Measurements from ENCODE around the gene TMEM120B.

The TMEM120B gene

DNA sequence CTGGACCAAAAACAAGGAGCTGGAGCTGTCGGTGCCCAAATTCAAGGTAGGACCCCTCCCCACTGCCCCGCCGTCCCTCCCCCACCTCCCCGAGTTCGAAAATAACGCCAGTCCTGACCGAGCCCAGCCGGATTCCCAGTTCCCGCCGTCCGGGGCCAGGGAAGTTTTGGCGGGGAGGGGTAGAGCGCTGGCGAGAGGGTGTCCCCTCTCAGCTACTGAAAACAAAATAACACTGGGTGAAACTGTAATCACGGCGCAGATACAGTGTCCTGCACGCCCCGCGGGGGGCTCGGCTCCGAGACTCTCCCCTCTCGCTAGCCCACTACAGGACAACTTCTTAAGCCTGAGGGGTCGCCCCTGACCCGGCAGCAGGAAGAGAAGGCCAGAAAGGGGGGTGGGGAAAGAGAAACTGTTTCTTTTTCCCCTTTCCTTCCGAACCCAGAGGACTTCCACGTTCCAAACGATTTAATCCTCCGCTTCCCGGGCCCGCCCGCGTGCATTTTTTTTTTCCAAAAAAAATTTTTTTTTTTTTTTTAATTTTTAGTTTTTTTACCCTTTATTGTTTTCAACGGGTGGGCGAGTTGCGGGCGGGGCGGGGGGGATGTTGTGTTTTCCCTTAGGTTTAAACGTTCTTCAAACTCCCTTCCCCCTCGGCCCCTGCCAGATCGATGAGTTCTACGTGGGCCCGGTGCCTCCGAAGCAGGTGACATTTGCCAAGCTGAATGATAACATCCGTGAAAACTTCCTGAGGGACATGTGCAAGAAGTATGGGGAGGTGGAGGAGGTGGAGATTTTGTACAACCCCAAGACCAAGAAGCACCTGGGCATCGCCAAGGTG, 92.8 kb downstream of the TMEM120B start:
- no peak for DNase-seq (ENCODE audit: low read depth)

DNA sequence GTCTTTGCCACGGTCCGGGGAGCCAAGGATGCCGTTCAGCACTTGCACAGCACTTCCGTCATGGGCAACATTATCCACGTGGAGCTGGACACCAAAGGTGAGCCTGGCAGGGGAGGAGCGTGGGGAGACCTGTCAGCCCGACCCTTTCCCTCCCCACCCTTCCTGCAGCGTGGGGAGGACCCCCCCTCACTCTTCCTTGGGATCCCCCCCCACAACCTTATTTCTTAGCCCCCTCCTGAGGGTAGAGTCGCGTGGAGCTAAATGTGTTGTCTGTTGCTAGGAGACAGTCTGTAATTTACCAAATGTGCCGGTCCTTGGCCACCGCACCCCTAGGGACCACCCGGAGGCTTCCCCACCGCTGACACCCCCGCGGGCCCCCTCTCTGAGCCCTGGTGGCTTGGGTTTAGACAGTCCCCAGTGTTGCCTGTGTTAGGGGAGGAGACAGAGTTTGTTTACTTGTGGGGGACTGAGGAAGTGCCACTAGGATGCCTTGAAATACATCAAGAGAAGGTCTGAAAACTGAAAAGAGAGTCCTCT, 93.5 kb downstream of the TMEM120B start:
- no peak for DNase-seq (ENCODE audit: low read depth)

DNA sequence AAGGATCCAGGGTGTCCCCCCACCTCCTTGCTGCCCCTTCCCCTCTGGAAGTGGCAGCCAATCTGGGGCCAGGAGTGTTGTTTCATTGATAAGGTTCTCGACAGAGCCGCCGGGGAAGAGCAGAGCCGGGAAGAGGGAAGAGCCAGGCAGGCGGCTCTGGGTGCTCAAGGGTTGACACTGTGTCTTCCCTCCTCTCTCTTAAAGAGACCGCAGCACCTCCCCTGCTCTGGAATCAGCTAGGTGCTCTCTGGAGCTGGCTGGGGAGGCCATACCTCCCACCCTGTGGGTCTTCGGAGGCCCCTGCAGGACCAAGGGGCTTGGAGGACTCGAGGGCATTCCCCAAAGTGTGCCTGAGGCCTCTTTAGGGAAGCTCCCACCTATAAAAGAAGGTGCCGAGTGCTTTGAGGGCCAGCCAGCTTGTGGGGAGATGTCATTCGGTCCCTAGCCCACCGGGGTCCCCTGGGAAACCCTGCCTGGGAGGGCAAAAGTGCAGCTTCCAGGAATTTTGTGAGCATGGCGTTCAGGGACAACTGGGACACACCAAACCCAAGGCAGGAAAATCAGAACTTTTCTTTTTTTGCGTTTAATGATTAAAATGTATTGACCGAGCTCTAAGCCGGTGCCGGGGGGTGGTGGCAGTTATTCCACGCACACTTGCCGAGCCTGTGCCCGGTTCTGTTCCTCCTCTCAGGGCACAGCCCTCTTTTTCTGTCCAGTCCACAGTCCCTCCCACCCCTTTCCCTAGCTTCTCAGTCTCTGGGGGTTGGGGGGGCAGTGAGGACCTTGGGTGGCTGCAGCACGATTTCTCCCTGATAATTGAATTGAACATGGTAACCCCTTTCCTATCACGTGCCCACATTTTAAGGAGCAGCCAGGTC, 94.2 kb downstream of the TMEM120B start:
- DNase-seq (ENCODE audit: low read depth): no peak

DNA sequence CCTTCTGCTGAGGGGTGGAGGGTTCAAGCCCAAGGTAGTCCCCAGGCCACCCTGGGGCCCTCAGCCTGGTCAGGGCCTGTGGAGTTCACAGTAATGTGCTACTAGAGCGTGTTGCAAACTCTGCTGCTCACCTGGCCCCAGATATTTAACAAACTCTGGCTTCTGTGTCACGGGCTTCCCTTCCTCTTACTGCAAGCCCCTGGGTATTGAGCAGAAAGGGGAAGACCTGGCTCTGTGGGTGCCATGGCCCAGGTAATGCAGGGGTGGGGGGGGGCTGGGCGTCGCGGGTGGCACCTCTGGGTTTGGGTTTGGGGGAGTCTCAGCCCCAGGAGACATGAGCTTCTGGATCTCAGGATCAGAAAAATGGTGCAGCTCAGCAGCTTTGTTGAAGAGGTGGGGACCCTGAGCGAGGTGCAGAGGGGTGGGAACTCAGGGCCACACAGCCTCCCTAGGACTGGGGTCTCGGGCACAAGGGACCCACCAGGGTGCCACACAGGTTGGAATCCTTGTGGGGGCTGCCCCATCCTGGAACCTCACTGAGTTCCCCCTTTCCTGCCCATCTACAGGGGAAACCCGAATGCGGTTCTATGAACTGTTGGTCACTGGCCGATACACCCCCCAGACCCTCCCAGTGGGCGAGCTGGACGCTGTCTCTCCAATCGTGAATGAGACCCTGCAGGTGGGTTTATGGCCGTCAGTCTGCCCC, 95.2 kb downstream of the TMEM120B start:
- DNase-seq (ENCODE audit: low read depth): no peak

DNA sequence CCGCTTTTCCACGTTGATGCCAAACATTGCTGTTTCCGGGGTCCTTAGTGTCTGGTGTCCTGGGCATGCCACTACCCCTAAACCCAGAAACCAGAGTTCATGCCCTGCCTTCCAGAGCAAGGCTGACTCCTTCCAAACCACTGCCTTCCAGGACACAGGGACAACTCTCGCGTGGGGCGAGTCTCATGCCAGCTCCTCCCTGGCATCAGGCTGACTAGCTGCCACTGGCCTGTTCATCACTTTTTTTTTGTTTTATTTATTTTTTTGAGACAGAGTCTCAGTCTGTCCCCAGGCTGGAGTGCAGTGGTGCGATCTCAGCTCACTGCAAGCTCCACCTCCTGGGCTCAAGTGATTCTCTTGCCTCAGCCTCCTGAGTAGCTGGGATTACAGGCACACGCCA, 96.1 kb downstream of the TMEM120B start:
- DNase-seq (ENCODE audit: low read depth): no peak

DNA sequence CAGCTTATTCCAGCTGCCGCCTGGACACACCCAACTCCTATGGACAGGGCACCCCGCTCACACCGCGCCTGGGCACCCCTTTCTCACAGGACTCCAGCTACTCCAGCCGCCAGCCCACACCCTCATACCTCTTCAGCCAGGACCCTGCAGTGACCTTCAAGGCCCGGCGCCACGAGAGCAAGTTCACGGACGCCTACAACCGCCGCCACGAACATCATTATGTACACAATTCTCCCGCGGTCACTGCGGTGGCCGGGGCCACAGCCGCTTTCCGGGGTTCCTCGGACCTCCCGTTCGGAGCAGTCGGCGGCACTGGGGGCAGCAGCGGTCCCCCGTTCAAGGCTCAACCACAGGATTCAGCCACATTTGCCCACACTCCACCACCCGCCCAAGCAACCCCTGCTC, 97.2 kb downstream of the TMEM120B start:
- no peak for DNase-seq (ENCODE audit: low read depth)

DNA sequence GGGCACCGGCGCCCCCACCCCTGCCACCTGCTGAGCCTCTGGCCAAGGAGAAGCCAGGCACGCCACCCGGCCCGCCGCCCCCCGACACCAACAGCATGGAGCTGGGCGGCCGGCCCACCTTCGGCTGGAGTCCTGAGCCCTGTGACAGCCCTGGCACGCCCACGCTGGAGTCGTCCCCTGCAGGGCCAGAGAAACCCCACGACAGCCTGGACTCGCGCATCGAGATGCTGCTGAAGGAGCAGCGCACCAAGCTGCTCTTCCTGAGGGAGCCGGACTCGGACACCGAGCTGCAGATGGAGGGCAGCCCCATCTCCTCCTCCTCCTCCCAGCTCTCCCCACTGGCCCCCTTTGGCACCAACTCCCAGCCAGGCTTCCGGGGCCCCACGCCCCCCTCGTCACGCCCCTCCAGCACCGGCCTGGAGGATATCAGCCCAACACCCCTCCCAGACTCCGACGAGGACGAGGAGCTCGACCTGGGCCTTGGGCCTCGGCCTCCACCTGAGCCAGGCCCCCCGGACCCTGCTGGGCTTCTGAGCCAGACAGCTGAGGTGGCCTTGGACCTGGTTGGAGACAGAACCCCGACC, 97.8 kb downstream of the TMEM120B start:
- DNase-seq (ENCODE audit: low read depth): no peak

DNA sequence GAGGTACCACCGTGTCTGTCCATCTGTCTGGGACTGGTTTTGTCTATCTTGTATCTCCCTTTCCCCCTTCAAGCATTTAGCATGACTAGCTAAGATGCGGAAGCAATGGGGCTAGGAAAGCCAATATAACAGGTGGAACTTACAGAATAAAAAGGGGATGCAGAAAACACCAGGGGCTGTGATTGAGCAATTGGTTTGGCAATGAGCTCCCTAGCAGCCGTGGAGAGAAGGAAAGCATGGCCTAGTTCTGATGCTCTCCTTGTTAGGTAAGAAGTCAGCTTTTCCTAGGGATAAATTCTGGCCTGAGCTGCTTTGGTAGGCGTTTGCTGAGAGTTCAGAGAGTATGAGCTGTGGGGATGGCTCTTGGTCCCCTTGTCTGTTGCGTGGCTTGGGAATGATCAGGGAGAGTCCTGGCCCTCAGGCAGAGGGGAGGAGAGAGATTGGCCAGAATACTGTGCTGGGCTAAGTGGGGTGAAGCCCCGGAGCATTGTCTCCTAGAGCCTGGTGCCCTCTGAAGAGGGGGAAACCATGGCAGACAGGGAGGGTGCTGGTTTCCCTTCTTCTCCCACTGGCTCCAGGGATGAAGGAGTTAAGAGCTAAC, 98.4 kb downstream of the TMEM120B start:
- DNase-seq (ENCODE audit: low read depth): no peak

DNA sequence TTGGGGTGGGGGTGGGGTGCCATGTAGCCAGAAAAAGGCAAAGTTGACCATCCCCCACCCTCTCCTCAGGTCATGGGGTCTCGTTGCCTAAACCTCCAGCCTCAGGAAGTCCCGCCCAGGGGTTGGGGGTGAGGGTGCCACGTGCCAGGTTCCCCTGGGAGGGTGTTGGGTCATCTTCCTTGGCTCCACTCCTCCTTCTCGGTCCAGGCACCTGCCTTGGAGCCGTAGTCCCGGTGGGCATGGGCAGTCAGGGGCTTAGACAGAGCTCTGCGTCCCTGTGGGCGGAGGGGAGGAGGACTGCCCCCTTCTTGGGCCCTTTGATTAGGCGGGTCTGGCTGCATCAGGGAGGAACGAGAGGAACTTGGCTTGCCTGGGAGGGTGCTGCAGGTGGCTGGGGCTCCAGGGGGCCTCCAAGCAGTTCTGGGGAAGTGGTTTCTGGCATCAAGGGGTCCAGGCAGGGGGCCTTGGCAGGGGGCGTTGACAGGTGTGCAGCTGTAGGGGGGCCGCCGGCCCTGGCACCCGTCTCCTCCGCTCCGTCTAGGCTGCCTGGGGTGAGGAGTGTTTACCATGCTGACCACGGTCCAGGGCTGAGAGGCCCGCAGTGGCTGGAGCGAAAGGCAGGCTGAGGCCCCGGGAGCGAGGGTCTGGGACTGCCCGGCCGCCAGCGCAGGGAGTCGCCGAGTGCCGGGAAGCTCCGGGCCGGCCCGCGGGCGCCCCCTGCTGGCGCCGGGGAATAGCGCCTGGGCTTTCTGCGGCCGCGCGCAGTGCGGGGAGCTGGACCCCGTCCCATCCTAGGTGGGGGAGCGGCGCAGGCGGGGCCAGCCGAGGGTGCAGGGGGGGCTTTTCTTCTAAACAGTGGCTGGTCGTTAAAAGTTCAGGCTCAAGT, 99.1 kb downstream of the TMEM120B start:
- DNase-seq (ENCODE audit: low read depth): no peak

DNA sequence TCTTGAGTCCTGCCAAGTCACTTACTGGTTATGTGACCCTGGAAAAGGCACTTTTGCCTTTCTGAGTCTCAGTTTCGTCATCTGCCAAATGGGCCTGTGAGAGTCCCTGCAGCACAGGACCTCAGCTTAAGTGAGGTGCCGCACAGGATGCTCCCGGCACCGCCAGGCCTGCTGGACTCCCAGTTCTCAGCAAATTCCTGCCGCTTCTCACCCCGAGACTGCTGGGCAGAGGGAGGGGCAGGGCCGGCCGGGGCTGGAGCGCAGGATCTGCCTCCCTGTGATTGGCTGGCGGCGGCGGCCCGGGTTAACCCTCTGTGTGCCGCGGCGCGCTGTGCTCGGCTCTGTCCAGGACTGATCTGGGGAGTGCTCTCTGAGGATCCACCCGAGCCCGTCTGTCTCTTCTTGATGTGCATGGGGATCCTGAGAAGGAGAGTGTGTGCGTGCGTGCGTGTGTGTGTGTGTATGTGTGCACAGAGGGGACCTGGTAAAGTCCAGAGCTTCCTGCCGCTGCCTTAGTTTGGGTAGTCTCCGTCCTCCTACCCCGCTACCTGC, 99.8 kb downstream of the TMEM120B start:
- DNase-seq (ENCODE audit: low read depth): no peak

DNA sequence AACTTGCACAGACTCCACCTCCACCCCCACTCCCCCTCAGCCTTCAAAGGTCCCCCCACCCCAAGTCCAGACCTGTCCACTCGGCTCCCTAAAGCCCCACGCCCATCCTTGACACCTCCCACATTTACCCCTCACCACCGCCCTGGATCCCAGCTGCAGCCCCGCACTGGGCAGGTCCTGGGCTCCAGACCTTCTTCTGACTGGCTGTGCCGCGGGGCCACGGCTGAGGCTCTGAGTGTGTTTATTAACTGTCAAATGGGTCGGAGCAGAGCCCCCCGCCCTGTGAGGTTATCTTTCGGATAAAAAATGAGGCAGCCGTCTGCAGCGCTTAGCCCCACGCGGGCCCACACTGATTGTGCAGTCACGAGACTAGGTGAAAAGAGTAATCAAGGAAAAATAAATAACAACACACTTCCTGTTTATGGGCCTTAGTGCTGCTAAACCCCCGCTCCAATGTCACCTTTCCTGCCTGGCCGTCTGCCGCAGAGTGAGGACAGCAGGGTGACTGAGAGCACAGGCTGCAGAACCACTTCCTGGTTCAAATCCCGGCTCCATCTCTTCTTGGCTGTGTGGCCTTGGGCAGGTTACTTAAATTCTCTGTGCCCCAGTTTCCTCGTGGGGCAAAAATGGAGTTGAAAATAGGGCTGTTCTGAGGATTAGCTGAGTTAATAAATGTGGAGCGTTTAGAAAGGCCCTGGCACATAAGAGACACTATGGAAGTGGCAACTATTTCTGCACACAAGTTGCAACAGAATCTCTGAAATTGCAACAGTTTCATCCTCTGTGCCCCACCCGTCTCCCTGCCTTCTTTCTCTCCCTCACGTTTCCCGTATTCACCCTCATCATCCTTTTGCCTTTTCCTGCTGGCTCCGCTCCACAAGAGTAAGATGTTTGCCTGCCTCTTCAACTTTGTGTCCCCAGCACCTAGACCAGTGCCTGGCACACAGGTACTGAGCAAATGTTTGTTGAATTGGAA, 100.7 kb downstream of the TMEM120B start:
- no peak for DNase-seq (ENCODE audit: low read depth)

DNA sequence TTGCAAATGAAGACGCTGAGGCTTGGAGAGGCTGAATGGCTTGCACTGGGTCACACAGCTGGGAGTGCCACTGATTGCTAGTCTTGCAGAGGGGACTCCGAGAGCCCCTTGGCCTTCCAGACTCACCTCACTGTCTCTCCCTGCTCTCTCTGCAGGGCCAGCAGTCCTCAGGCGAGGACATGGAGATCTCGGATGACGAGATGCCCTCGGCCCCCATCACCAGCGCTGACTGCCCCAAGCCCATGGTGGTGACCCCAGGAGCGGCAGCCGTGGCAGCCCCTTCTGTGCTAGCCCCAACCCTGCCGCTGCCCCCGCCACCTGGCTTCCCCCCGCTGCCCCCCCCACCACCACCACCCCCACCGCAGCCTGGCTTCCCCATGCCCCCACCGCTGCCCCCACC, 101.4 kb downstream of the TMEM120B start:
- DNase-seq (ENCODE audit: low read depth): no peak

DNA sequence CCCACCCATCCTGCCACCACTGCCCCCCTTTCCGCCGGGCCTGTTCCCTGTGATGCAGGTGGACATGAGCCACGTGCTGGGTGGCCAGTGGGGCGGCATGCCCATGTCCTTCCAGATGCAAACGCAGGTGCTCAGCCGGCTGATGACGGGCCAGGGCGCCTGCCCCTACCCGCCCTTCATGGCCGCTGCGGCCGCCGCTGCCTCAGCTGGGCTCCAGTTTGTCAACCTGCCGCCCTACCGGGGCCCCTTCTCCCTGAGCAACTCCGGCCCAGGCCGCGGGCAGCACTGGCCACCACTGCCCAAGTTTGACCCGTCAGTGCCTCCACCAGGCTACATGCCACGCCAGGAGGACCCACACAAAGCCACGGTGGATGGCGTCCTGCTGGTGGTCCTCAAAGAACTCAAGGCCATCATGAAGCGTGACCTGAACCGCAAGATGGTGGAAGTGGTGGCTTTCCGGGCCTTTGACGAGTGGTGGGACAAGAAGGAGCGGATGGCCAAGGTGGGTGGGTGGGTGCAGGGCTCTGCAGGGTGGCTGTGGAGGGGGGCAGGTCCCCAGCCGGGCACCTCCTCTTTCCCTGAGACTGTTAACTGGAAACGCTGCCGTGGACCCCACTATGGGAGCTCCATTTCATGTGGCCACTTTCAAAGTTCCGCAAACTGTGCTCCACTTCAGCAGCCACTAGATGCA, 102.0 kb downstream of the TMEM120B start:
- DNase-seq (ENCODE audit: low read depth): no peak

DNA sequence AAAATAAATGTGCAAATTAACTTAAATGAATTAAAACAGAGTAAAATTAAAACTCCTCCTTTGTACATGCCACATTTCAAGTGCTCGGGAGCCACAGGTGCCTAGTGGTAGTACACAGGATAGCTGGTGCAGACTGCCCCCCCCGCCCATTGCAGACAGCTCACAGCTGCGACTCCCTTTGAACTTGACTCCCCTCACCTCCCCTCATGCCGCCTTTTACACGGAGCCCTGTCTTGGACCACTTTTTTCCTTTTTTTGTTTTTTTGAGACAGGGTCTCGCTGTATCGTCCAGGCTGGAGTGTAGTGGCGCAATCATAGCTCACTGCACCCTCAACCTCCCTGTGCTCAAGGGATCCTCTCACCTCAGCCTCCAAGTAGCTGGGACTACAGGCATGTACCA, 102.7 kb downstream of the TMEM120B start:
- DNase-seq (ENCODE audit: low read depth): no peak

DNA sequence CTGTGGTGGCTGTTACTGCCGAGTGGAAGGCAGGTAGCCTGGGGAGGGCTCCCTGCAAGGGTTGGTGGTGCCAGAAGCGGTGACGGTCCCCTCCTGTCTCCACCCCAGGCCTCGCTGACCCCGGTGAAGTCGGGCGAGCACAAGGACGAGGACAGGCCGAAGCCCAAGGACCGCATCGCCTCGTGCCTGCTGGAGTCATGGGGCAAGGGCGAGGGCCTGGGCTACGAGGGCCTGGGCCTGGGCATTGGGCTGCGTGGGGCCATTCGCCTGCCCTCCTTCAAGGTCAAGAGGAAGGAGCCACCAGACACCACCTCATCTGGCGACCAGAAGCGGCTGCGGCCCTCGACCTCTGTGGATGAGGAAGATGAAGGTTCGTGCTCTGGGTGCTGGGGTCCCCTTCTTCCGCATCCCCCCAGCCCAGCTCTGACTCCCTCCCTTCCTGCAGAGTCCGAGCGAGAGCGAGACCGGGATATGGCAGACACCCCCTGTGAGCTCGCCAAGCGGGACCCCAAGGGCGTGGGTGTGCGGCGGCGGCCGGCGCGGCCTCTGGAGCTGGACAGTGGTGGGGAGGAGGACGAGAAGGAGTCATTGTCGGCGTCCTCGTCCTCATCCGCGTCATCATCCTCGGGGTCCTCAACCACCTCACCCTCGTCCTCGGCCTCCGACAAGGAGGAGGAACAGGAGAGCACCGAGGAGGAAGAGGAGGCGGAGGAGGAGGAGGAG, 104.5 kb downstream of the TMEM120B start:
- DNase-seq (ENCODE audit: low read depth): no peak

DNA sequence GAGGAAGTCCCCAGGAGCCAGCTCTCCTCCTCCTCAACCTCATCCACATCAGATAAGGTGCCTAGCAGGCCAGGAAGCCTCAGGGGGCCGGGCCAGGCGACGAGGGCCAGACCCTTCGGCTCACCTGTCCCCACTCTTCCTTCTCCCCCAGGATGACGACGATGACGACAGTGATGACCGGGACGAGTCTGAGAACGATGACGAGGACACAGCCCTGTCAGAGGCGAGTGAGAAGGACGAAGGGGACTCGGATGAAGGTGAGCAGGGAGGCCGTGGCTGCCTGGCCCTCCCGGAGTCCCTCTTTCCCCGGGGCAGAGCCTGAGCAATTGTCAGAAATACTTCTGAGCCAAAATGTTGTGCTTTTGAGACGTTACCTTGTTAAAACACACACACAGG, 105.1 kb downstream of the TMEM120B start:
- no peak for DNase-seq (ENCODE audit: low read depth)

DNA sequence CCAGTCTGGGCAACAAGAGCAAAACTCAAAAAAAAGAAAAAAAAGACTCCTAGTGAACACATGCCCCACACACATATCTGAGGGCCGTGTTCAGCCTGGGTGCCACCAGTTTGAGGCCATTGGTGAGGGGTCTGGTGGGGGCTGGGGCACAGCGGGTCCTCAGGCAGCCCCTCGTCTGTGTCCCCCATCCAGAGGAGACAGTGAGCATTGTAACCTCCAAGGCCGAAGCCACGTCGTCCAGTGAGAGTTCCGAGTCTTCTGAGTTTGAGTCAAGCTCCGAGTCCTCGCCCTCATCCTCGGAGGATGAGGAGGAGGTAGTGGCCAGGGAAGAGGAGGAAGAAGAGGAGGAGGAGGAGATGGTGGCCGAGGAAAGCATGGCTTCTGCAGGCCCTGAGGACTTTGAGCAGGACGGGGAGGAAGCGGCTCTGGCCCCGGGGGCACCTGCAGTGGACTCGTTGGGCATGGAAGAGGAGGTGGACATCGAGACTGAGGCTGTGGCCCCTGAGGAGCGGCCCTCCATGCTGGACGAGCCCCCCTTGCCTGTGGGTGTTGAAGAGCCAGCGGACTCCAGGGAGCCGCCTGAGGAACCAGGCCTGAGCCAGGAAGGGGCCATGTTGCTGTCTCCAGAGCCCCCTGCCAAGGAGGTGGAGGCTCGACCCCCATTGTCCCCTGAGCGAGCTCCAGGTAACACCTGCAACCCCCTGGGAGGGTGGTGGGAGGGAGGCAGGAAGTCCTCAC, 106.8 kb downstream of the TMEM120B start:
- no peak for DNase-seq (ENCODE audit: low read depth)

All from stimulated activated CD8-positive, alpha-beta memory T cell treated with anti-CD3 and anti-CD28 coated beads, Interleukin-15, amount 100 ng/mL, for 1 hour (primary cell).